Osteocyte (in vitro differentiated cells): ENCODE measurements around the gene TMIGD3. TPM values are rescaled to one million over a fixed set of nuclear protein-coding genes. Genes with fewer than 3 reads are reported as not detected.

ENCODE experiments used
- DNase-seq: peaks from one replicate; pipeline ENCODE4 v3.0.0; 2021; ENCODE audit warnings: mixed read lengths; ENCODE audit not compliant: unreplicated experiment; ENCODE audit errors: extremely low spot score
- H3K27ac Mint-ChIP-seq: one replicate; pipeline ENCODE4 v1.8.0; 2021; ENCODE audit warnings: mild to moderate bottlenecking, mixed read lengths; ENCODE audit not compliant: unreplicated experiment
- H3K27me3 Mint-ChIP-seq: one replicate; pipeline ENCODE4 v1.8.0; 2021; ENCODE audit warnings: mixed read lengths; ENCODE audit not compliant: unreplicated experiment
- H3K36me3 Mint-ChIP-seq: one replicate; pipeline ENCODE4 v1.8.0; 2021; ENCODE audit warnings: mixed read lengths; ENCODE audit not compliant: unreplicated experiment
- H3K4me1 Mint-ChIP-seq: one replicate; pipeline ENCODE4 v1.8.0; 2021; ENCODE audit warnings: mixed read lengths; ENCODE audit not compliant: unreplicated experiment
- H3K4me3 Mint-ChIP-seq: one replicate; pipeline ENCODE4 v1.8.0; 2021; ENCODE audit warnings: mild to moderate bottlenecking, moderate library complexity, mixed read lengths; ENCODE audit not compliant: unreplicated experiment
- H3K9me3 Mint-ChIP-seq: one replicate; pipeline ENCODE4 v1.8.0; 2021; ENCODE audit warnings: mixed read lengths; ENCODE audit not compliant: unreplicated experiment
- total RNA-seq: library from RNA; stranded (reverse); gene quantifications from 2 replicates; pipeline ENCODE4 v1.2.1, GENCODE V29; 2021
- TF ChIP-seq, protein P1 (sequence below): fragments of 200-600 bp; sonication (generic); IDR thresholded peaks from 2 replicates; pipeline ENCODE4 v1.5.0; 2021; ENCODE audit warnings: antibody characterized with exemption, mild to moderate bottlenecking, moderate library complexity

The TMIGD3 gene
- total RNA-seq, 1 donor from 2014 or later: not detected

DNA sequence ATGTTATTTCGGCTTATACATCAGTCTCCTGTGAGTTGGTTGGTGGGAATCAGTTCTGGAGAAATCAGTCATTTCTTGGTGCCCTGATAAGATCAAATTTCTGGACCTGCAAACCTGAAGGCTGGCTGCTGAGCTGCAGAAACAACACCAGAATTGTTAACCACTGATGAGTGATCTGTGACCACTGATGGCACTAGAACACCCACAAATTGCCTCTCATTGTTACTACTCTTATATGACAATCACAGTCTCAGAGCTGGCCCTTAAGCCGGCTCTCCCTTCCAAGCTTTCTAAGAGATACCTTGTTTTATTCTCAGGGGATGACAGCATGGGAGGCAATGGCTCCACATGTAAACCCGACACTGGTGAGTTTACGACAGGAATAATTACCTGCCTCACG, 27.7 kb downstream of the TMIGD3 start:
- Mint-ChIP-seq H3K27ac (no peak overlapping the region), H3K9me3 (no peaks in the 10 kb centered on the region), H3K4me3 (no peak overlapping the region), H3K27me3 (no peaks in the 10 kb centered on the region), H3K4me1 (peaks cover 10% of the 10 kb centered on the region), H3K36me3 (peaks cover 9% of the 10 kb centered on the region)
- TF ChIP-seq, protein P1, sequence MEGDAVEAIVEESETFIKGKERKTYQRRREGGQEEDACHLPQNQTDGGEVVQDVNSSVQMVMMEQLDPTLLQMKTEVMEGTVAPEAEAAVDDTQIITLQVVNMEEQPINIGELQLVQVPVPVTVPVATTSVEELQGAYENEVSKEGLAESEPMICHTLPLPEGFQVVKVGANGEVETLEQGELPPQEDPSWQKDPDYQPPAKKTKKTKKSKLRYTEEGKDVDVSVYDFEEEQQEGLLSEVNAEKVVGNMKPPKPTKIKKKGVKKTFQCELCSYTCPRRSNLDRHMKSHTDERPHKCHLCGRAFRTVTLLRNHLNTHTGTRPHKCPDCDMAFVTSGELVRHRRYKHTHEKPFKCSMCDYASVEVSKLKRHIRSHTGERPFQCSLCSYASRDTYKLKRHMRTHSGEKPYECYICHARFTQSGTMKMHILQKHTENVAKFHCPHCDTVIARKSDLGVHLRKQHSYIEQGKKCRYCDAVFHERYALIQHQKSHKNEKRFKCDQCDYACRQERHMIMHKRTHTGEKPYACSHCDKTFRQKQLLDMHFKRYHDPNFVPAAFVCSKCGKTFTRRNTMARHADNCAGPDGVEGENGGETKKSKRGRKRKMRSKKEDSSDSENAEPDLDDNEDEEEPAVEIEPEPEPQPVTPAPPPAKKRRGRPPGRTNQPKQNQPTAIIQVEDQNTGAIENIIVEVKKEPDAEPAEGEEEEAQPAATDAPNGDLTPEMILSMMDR: no peak
- no peak for DNase-seq

DNA sequence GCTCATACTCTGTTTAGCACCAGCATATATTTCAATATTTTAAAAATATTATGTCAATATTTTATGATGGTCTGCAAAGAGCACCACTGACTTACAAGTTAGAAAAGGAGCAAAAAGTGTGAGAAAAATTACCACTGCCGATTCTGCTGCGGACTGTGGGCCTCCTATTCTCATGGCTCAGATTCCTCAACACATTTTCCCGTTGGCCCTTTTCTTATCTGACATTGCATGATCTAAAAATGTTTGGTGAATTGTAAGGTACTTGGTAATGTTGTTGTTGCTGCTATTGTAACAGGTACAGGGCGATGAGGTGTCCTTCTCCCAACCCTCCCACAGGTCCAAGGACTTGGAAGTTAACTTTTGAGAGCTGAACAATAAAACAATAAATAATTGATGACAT, 28.9 kb downstream of the TMIGD3 start:
- H3K36me3 Mint-ChIP-seq: peaks cover 9% of the 10 kb centered on the region
- H3K27ac Mint-ChIP-seq: peak overlapping the region; percentile 54
- peaks cover 10% of the 10 kb centered on the region for H3K4me1 Mint-ChIP-seq
- no peaks in the 10 kb centered on the region for H3K27me3 Mint-ChIP-seq
- no peak for DNase-seq
- TF ChIP-seq, protein P1: no peak
- H3K9me3 Mint-ChIP-seq: no peaks in the 10 kb centered on the region
- H3K4me3 Mint-ChIP-seq: no peak overlapping the region

DNA sequence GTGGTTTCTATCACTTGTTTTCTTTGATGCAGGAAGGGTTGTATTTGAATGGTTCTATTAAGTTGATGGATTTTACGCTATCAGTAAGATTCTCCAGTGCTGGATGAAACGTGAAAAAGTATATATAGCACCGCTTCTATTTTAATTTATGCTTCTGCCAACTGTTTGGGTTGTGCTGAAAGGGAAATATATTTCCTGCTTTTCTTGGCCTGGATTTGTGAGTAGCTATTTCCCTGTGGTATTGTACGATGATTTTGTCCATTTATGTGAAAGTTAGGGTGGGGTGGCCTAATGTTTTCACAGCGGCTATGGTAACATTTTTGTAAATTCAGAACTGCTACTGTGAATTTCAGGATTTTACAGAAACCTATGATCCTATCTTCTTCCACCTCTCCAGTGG, 29.3 kb downstream of the TMIGD3 start:
- Mint-ChIP-seq H3K4me1 (peaks cover 10% of the 10 kb centered on the region), H3K27ac (peak overlapping the region; percentile 54), H3K36me3 (peaks cover 9% of the 10 kb centered on the region), H3K9me3 (no peaks in the 10 kb centered on the region), H3K27me3 (no peaks in the 10 kb centered on the region), H3K4me3 (no peak overlapping the region)
- TF ChIP-seq, protein P1: no peak
- no peak for DNase-seq

DNA sequence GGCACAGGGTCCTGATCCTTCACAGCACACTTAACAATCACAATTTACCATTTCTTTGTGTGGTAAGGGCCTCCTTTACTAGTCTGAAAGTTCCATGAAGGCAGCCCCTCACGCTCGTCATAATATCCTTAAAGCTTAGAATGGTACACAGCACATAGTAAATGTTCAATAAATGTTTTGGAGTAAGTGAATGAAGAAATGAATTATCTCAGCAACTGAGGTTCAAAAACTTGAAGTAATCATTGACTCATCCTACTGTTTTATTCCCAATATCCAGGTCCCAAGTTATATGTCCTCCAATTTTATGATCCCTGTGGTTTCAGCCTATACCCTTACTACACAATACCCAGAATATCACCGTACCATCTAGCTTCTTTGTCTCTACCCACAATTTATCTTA, 31.9 kb downstream of the TMIGD3 start:
- Mint-ChIP-seq H3K4me3 (no peak overlapping the region), H3K9me3 (no peaks in the 10 kb centered on the region), H3K36me3 (peaks cover 4% of the 10 kb centered on the region), H3K27me3 (no peaks in the 10 kb centered on the region), H3K4me1 (peaks cover 10% of the 10 kb centered on the region), H3K27ac (no peak overlapping the region)
- DNase-seq: no peak
- TF ChIP-seq, protein P1: no peak

DNA sequence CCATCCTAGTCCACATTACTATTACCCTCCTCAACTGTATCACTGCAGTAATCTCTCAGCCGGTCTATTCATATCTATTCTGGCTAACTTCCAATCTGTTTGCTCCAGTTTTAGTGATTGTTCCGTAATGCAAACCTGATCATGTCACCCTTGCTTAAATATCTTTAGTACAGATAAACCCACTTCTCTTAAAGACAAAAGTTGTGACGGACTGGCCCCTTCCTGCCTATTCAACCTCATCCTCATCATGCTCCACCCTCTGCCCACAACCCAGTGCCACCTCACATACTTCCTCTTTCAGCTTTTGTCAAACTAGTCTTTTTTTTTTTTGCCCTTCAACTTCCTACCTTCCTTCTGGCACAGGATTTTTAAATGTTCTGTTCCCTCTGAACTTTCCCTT, 32.4 kb downstream of the TMIGD3 start:
- TF ChIP-seq, protein P1: no peak
- H3K9me3 Mint-ChIP-seq: no peaks in the 10 kb centered on the region
- no peaks in the 10 kb centered on the region for H3K27me3 Mint-ChIP-seq
- H3K27ac Mint-ChIP-seq: no peak overlapping the region
- no peak for DNase-seq
- H3K4me3 Mint-ChIP-seq: no peak overlapping the region
- H3K36me3 Mint-ChIP-seq: peaks cover 4% of the 10 kb centered on the region
- peaks cover 10% of the 10 kb centered on the region for H3K4me1 Mint-ChIP-seq
